ENCODE data around the gene PER1. TPM values are rescaled to one million over a fixed set of nuclear protein-coding genes. Genes with fewer than 3 reads are reported as not detected.
A peak's percentile ranks its signal among the peaks of the same experiment; 100 is the strongest.

The PER1 gene
- total and polyA plus RNA-seq, 10 of the 15 experiments (the other 5 are each of a cell fraction or from before 2014, with no cell fraction given), result 0.02 to 25.1 (median 5.4) TPM

- TF ChIP-seq BCL3 (IDR thresholded peaks at IDR 0.05; ENCODE audit: borderline replicate concordance, insufficient read depth, low read depth, low read length, poor library complexity, severe bottlenecking), result no peak
- no peak for TF ChIP-seq WRNIP1 (IDR thresholded peaks at IDR 0.05; ENCODE audit: borderline replicate concordance, low read depth, low read length)
- peak; percentile 67; the same call in 1 of the 2 replicates for TF ChIP-seq POLR2AphosphoS2 (IDR thresholded peaks at IDR 0.05; ENCODE audit: low read depth, low read length)
- TF ChIP-seq ASH2L (IDR thresholded peaks at IDR 0.05; ENCODE audit: borderline replicate concordance, low read depth), result no peak
- TF ChIP-seq ATF3 (IDR thresholded peaks at IDR 0.05; ENCODE audit: borderline replicate concordance, extremely low read depth, low read depth, low read length), result peak; percentile 91
- no peak for TF ChIP-seq MYC (IDR thresholded peaks at IDR 0.05; ENCODE audit: insufficient read depth, insufficient read length, insufficient replicate concordance, low read length, severe bottlenecking)
- peak; percentile 68; the same call in 1 of the 2 replicates for TF ChIP-seq SMAD5 (IDR thresholded peaks at IDR 0.05; ENCODE audit: low read depth)
- TF ChIP-seq MYB (IDR thresholded peaks at IDR 0.05; ENCODE audit: borderline replicate concordance, low read depth, low read length), result no peak
- TF ChIP-seq HDAC2 (IDR thresholded peaks at IDR 0.05), result no peak
- TF ChIP-seq RBBP5 (conservative IDR thresholded peaks at IDR 0.05), result no peak
- TF ChIP-seq ZNF622 (IDR thresholded peaks at IDR 0.05), result no peak
These were observed 40.0 kb upstream of the PER1 start (continued) for GRCh38 chr17:8192070-8192815.
